Left colon (tissue), 2 donors: ENCODE measurements around the gene PTTG1IP. TPM values are rescaled to one million over a fixed set of nuclear protein-coding genes. Genes with fewer than 3 reads are reported as not detected.
A peak's percentile ranks its signal among the peaks of the same experiment; 100 is the strongest.

Experiments used
- ATAC-seq: fragments of 200-7000 bp; cut with Tn5 transposase; one replicate; pipeline ENCODE4 v1.9.1; 2020; ENCODE audit warnings: mild to moderate bottlenecking, moderate library complexity
- DNase-seq, 2 donors: peaks; one replicate each; pipeline ENCODE4 v3.0.0-alpha.2; 2020
- intact Hi-C, 2 donors: fragments of 100-400 bp; cut with DNase I in 1 of 2; cut with micrococcal nuclease in 1 of 2; formaldehyde crosslinking; loops; one replicate each; pipeline versions ENCODE4 v1.11.2 to v1.14.0; 2022; cut with DNase I, micrococcal nuclease
- total RNA-seq, 2 donors: library from RNA; stranded (reverse); fragmentation: NEBNext Ultra II Directional; extraction: Animal tissue kit (Norgen Biotek cat#: 25700); gene quantifications; one replicate each; pipeline ENCODE4 v1.2.1, GENCODE V29; 2021
- donor health status: DM: no; HTN: no; CAD: no.
- donor health status: DM: yes; HTN: yes; CAD: no.

The PTTG1IP gene
- total RNA-seq, 2 donors from 2014 or later, result 206 to 380 TPM

- ATAC-seq (no peak), DNase-seq (no peak)
- intact Hi-C loops, result no loop called here
These were observed 37.5 kb upstream of the PTTG1IP start for GRCh38 chr21:44911068-44911383.

GRCh38 chr21:44910229-44911067 lies 37.0 kb upstream of the PTTG1IP start:
- DNase-seq (no peak), ATAC-seq (peak; percentile 6)
- intact Hi-C loops, result no loop called here

GRCh38 chr21:44909719-44910118 lies 36.2 kb upstream of the PTTG1IP start:
- intact Hi-C loops, result no loop called here
- no peak for ATAC-seq
- no peak for DNase-seq

GRCh38 chr21:44908908-44909307 lies 35.4 kb upstream of the PTTG1IP start:
- DNase-seq, result no peak
- no peak for ATAC-seq
- intact Hi-C loops, result no loop called here

- intact Hi-C loops, result no loop called here
- DNase-seq (no peak), ATAC-seq (no peak)
These were observed 34.7 kb upstream of the PTTG1IP start for GRCh38 chr21:44907966-44908895.

- intact Hi-C loops, result no loop called here
- no peak for ATAC-seq
- DNase-seq, result no peak
These were observed 33.9 kb upstream of the PTTG1IP start for GRCh38 chr21:44907225-44907965.

GRCh38 chr21:44905728-44906090 lies 32.2 kb upstream of the PTTG1IP start:
- ATAC-seq, result no peak
- DNase-seq, result no peak
- intact Hi-C loops, result no loop called here

- ATAC-seq, result no peak
- intact Hi-C loops, result no loop called here
- no peak for DNase-seq
These were observed 31.7 kb upstream of the PTTG1IP start for GRCh38 chr21:44905016-44905727.

- no peak for ATAC-seq
- intact Hi-C loops, result no loop called here
- no peak for DNase-seq
These were observed 30.8 kb upstream of the PTTG1IP start for GRCh38 chr21:44904141-44904923.

GRCh38 chr21:44903689-44904088 lies 30.2 kb upstream of the PTTG1IP start:
- DNase-seq (no peak), ATAC-seq (no peak)
- intact Hi-C loops, result no loop called here

GRCh38 chr21:44903050-44903685 lies 29.7 kb upstream of the PTTG1IP start:
- DNase-seq (no peak), ATAC-seq (no peak)
- intact Hi-C loops, result no loop called here

GRCh38 chr21:44902268-44903049 lies 29.0 kb upstream of the PTTG1IP start:
- no peak for DNase-seq
- no peak for ATAC-seq
- intact Hi-C loops, result no loop called here

- DNase-seq (no peak), ATAC-seq (no peak)
- intact Hi-C loops, result no loop called here
These were observed 28.0 kb upstream of the PTTG1IP start for GRCh38 chr21:44901391-44902074.

- ATAC-seq (no peak), DNase-seq (no peak)
- intact Hi-C loops, result no loop called here
These were observed 27.2 kb upstream of the PTTG1IP start for GRCh38 chr21:44900559-44901251.

- DNase-seq (no peak), ATAC-seq (no peak)
- intact Hi-C loops, result no loop called here
These were observed 26.5 kb upstream of the PTTG1IP start for GRCh38 chr21:44899768-44900558.
